ENCODE data around the gene SEMA5A.

The SEMA5A gene

DNA sequence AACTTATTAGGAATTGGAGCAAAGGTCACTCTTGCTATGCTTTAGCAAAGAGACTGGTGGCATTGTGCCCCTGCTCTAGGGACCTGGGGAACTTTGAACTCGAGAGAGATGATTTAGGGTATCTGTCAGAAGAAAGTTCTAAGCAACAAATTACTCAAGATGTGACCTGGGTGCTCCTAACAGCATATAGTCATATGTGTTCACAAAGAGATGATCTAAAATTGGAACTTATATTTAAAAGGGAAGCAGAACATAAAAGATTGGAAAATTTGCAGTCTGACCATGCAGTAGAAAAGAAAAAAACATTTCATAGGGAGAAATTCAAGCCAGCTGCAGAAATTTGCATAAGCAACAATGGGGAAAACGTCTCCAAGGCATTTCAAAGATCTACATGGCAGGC lies 68.3 kb downstream of the SEMA5A start:
- DNase-seq (ENCODE audit: low spot score): no peak

DNA sequence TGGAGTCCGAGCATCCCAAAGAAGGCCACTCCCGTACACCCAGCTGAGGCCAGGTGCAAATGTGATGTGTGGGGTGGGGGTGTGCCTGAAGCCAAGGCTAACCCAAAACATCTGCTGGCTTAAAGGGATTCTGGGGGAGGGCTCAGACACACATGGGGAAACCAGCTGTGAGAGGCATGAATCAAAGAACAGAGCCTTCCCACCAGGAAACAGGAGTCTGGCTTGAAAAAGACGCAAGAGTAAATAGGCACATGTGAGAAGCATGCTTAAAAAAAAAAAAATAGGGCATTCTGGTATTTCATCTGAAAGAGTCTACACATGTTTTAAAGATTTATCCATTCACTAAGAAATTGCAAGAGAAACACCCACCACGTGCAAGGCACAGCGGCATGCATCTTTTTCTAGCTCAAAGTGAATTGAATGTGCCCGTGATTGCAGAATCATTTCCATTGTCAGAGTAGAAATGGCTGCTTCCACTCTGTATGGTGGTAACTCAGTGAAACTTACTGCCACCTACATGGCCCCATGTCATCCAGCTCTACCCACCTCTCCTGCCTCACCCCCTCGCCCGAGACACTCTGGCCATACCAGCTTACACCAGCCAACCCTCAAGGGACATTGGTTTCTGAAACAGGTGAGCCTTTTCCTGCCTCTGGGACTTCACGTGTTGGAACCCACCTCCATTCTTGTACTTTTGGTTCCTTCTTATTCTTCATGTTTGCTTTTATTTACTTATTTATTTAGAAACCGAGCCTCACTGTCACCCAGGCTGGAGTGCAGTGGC lies 71.5 kb downstream of the SEMA5A start:
- DNase-seq (ENCODE audit: low spot score): no peak

DNA sequence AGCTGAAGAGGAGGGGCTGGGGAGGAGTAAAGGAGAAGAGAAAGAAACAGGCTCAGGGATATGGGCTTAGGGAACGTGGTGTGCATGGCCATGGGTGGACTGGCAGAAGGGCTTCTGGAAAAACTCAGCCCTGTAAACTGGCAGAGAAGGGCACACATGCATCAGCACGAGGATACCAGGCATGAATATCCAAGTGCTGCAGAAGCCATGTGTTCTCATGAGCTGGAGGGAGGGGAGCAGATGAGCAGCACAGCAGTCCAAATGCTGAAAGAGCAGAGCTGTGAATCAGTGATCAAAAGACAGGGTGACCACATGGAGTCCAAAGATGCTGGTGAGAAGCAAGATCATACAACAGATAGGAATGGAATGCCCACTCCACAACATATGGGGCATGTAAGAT lies 72.3 kb downstream of the SEMA5A start:
- DNase-seq (ENCODE audit: low spot score): no peak

DNA sequence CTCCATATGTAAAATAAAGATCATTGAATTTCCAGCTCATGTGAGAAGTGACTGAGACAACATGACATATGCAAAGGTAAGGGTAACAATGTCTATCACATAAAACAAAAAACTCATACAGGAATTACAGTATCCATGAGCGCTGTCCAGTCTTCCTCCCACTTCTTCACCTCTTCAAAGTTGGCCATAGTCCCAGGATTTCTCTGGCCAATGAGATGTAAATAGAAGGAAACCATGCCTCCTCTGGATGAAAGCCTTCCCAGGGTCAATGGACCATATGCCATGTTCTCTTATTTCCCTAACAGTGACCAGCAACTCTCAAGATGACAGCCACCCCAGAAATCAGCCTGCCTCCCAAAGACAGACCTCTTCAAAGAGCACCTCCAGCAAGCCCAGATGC lies 75.5 kb downstream of the SEMA5A start:
- DNase-seq (ENCODE audit: low spot score): no peak

DNA sequence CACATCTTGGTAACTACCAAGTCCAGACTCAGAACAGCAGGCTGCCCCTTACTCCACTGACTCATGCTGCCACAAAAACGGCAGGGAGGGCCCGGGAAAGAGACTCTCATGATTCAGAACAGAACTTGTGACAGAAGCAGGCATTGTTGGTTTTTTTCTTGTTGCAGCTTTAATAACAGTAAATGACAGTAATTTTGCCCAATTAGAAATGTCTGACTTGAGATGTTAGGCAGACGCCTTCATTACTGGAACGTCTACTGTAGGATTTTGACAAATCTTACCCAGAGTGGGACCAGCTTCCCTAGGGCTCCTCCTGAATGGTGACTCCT lies 77.9 kb downstream of the SEMA5A start:
- no peak for DNase-seq (ENCODE audit: low spot score)

DNA sequence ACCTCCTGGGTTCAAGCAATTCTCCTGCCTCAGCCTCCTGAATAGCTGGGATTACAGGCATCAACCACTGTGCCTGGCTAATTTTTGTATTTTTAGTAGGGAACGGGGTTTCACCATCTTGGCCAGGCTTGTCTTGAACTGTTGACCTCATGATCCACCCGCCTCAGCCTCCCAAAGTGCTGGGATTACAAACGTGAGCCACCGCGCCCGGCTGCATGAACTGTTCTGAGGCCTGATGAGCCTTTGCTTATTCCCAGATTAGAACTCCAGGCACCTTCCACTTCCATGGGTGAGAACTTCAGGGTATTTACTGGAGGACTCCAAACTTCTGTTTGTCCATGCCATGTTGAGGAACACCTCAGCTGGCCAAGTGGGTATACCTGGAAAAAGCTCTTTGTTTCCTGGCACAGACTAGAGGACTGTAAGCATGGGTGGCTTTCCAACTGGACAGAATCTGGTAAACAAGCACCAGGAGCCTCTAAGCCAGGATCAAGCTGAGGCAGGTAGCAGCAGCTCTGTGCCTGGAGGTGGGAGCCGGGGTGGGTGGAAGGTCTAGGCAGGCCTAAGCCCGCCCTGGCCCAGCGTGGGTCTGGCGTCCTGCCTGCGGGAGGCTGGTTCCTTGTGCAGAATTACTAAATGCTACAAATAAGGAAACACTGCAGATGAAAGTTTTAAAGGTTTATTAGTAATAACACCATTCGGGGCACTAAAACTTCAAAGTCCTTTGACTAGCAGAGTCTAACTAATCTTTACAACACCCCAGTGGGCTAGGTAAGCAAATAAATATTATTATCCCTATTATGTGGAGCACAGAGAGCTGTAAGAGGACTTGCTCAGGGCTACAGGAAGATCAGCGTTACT lies 78.4 kb downstream of the SEMA5A start:
- DNase-seq (ENCODE audit: low spot score): no peak

DNA sequence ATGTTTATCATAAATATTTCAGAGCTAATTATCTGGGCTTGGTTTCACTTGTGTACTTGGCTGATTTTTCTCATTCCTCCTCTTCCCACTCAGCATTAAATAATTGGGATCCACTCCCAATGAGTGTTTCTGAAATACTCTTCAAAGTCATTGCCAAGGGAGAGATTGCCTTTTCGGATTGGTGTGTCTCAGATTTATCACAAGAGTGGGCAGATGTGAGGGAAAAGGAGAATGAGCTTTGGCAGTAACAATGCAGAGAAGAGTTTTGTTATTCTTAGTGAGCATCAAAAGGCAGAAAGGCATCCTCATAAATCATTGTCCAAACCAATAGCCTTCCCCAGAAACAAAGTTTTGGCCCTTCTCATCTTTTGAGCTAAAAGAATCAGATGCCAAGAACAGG lies 79.2 kb downstream of the SEMA5A start:
- no peak for DNase-seq (ENCODE audit: low spot score)

DNA sequence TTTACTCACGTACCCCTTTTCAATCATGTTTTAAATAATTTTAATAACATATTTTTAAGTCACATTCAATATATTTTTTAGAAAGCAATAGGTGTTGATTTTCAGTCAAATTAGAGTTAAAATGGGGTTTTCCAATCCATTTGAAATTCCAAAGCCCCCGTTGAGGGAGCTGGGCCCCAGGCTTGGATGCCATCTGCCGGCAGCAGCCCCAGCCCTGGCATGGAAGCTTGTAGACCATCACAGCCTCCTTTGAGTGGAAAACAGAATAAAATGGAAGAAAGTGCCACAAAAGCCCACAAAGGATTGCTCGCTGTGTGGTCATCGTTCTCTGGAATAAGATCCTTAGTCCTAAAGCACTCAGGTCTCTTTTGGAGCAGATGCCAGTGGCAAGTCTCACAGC lies 81.4 kb downstream of the SEMA5A start:
- no peak for DNase-seq (ENCODE audit: low spot score)

DNA sequence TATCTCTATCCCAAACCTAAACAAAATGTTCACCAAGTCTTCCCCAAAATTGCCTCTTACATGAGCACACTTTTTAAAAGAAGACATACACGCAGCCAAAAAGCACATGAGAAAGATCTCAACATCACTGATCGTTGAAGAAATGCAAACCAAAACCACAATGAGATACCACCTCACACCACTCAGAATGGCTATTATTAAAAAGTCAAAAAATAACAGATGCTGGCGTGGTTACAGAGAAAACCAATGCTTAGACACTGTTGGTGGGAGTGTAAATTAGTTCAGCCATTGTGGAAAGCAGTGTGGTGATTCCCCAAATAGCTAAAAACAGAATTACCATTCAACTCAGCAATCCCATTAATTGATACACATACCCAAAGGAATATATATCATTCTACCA lies 83.8 kb downstream of the SEMA5A start:
- no peak for DNase-seq (ENCODE audit: low spot score)

DNA sequence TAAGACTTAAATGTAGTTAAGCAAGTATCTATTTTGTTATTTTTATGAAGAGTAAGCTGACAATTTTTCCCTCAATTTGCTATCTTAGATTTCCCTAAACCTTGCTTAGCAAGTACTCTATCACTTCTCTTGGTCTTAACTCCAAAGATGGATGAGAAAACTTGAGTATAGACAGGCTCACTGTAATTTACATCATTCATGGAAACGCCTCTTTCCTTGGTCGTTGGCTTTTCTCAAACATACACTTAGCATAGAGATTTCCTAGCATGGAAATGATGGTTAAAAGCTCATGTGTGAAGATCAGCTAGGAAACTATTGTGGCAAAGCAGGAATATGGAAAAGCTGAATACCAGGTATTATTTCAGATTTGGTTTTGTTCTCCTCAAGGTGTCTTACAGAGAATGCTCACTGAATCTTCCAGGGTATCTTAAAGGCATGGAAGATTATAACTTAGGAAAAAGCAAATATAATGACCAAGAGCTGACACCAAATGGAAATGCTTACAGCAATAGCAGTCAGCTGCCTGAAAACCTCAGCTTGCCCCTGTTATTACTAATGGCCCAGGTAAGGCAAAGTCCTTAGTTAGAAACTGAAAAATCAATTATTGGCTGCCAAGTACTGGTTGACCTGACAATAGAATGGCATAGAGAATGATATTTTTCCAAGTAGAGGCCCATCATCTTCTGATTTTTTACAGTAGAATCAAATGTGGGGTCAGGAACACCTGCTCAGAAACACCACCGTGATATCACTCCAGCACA lies 84.8 kb downstream of the SEMA5A start:
- DNase-seq (ENCODE audit: low spot score): no peak

DNA sequence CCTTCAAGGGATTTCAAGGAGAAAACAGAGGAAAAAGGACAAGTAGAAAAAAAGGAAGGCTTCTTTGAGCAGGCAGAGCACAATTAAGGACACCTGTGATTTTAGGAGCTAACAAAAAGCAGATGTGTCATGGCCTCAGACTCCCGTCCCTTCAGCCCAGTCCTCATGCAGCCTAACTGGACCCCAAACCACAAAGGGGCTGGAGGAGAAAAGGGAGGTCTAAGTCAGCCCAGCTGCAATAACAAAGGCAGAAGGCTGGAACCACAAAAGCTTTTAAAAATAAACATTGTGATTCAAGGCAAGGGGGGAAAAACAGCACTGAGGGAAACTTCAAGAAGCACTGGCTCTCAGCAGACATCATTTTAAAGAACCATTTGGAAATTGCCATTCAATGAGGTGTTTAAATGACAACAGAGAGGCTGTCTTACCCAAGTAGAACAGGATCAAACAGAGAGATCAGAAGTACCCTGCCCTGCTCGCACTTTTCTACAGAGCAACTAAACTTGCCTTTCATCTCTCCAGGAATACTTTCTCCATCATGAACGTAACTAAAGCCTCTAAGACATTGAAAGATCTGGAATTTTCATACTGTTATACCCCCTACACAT lies 89.3 kb downstream of the SEMA5A start:
- no peak for DNase-seq (ENCODE audit: low spot score)

DNA sequence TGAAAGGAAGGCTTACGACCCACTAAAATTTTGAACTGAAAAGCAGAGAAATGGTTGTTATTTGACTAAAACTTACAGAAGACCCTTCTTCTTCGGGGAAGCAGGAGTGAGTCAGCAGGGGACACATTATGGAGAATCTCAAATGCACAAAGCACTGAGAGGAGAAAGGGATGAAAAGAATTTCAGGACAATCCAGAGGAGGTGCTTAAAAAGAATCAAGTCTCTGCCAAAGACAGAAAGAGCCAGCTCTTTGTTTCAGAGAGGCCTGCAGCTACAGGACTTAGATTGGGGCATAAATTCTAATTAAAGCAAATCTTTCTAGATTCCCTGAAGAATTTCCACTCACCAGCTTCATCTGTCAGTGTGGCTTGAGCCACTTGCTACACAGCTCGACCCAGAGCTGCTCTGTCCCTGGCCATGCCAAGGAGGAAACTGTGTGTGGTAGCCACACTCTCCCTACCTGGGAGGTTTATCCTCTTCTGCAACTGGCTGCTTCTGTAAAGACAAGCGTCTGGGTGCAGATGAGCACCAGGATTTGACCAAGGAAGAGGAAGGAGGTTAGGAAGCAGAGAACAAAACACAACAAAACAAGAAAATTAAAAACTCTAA lies 89.9 kb downstream of the SEMA5A start:
- DNase-seq (ENCODE audit: low spot score): no peak

DNA sequence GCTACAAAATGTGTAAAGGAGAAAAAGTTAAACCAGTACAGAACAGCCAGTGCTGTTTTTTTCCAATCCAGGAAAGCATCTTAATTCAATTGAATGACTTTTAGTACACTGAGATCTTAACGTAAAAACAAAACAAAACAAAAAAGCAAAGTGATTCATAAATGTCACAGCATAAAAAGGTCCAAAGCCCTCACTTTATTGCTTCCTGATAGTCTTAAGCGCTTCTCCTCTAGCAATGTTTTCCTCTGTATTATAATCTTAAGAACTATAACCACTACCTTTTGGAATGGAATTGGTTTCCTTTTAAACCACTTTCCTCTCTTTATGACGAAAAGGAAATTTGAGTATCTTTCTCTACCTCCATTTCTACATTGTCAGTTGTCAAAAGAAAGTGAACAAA lies 91.4 kb downstream of the SEMA5A start:
- no peak for DNase-seq (ENCODE audit: low spot score)

DNA sequence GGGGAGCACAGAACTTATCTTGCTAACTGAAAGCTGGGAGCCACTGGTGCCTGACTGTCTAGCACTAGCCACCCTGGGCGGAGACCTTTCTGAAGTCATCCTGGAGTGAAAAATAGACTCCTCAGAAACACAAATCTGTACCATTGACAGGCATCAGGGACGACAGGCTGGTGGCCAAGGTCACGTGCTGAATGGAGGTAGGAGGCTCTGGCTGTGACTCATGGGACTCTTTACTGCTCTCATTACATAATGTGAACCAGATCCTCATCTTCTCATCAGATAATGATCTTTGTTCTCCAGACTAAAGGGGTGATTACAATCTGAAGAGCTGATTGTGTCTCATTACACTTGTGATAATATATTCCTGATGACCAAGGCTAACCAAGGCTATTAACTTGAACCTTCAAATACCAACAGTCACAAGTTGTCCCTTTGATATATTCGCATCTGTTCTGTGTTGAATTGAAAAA lies 91.8 kb downstream of the SEMA5A start:
- DNase-seq (ENCODE audit: low spot score): no peak

DNA sequence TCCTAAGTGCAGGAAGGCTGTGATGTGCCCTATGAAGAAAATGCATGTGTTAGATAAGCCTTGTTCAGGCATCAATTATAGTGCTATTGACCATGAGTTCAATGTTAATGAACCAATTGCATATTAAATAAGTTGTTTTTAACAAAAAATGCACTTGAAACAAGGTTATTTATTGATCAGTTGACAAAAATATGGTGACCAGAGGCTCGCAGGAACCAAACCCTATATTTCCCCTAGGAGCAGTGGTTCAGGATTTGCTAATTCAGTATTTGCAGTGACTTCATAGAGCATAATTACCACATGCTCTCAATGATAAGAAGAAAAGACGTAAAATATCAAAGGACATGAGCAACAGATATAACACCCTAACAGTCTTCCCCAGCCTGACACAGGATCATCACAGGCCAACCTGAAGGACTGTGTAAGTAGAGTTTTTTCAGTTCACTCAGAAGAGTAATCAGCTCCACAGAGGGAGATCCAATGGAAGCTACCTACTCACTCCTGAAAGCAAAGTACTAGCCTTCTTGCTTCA lies 92.3 kb downstream of the SEMA5A start:
- DNase-seq (ENCODE audit: low spot score): no peak

DNA sequence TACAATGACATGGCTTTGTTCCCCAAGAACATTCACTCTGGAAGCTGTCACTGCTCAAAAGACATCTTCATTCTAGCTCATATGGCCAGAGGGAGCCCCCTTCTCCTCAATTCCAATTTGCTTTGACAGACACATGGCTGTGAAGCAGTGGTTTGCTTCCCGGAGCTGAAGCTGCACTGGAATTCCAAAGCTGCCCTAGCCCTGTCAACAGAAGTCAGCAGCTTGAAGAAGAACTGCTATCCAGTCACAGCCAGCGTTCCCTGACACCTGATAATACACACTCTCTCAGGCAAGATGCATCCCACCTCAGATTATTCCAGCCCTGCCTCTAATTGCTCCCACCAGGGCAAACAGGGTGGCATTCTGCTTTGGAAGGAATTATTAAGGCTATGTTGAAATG lies 93.7 kb downstream of the SEMA5A start:
- DNase-seq (ENCODE audit: low spot score): no peak

DNA sequence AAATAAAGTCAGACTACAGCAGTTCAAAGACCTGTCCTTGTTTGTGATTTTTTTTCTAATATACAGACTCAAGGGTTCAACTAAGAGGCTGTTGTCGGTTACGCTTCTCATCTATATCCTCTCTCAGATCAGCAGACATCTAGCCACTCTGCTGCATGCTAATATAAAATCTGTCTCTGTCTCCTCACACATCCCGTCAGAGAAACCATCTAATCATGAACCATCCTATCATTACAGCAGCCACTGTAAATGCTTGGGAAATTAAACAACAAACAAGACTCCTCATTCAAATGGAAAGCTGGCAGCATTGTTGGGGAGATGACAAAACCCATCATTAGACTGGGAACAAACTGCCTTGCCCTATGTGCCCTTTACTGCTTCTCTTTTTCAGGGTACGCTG lies 94.8 kb downstream of the SEMA5A start:
- no peak for DNase-seq (ENCODE audit: low spot score)

DNA sequence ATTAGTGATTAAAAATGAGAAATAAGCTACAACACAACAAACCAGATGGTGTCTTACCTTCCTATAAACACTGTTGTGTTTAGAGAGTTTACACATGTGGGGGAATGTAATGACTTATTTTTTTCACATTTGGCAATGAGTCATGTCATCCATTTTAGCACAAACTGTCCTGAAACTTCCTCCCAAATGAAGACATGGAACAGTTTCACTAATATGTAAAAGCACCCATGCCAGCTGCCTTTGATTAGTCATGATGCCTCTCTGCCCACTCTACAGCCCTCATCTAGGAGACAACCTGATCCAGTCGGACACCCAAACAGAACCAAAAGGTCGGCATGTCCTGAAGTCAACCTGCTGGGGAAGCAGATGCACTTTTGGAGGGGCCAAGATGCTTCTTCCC lies 98.2 kb downstream of the SEMA5A start:
- no peak for DNase-seq (ENCODE audit: low spot score)

DNA sequence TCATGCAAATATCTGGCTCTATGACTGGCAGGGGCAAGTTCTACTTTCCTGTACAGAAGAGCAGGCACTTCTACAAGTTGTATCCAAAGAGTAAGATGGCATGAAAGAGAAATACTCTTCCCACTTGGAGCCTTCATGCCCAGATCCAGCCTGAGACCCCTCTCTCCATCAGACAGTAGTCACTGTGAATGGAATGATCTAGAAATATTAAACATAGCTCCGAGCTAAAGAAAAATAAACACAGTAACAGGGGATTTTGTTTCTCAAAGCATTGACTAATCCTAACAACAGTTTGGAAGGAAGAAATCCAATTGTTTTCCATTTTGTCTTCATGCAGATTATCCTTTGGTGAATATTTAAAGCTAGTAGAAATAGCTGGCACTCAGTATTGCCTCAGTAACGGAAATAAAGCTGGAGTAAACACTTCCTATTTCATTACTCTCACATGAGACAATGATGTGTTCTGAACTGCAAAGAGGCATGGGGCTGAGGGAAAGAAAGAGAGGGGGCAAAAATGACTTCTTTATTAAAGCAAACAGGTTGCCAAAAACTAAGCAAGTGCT lies 100.0 kb downstream of the SEMA5A start:
- DNase-seq (ENCODE audit: low spot score): no peak

DNA sequence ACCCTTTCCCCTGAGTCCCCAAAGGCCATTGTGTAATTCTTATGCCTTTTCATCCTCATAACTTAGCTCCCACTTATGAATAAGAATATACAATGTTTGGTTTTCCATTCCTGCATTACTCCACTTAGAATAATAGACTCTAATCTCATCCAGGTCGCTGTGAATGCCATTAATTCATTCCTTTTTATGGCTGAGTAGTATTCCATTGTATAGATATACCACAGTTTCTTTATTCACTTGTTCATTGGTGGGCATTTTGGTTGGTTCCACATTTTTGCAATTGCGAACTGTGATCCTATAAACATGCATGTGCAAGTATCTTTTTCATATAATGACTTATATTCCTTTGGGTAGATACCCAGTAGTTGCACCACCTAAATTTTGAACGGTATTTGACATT lies 101.5 kb downstream of the SEMA5A start:
- DNase-seq (ENCODE audit: low spot score): no peak

DNA sequence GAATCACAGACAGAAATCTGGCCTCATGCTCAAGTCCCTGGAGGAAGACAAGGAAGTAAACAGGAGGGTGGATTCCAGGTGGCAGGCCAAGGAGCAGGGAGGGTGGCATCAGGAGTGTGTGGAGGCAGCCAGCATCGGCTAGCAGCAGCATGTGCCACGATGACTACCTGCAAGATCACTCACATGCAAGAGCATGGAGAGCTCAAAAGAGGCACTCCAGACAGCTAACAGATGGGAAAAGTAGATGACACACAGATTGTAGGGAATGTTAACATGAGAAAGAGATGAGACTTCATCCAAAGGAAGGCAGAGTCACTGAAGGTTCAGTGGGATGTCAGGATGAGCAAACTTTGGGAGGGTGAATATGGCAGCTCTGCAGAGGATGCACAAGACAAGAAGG lies 104.3 kb downstream of the SEMA5A start:
- no peak for DNase-seq (ENCODE audit: low spot score)

All from CD4-positive, alpha-beta T cell treated with Interleukin-15 for 4 hours (primary cell).